Measurements from ENCODE around the gene ZBTB40.

DNA sequence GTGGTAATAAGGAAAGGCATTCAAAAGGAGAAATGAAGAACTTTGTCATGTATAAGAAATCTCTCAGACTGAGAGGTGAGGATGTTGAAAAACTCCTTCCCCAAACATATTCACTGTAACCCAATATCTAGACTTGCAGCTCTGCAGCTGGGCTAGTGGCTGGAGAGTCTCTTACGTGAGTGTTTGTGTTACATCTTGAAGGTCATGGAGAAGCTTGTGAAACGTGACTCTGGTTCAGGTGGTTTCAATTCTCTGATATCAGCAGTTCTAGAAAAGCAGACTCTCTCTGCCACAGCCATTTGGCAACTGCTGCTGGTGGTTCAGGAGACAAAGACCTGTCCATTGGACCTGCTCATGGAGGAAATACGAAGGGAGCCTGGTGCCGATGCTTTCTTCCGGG, 56.7 kb downstream of the ZBTB40 start:
- TF ChIP-seq, protein P1, sequence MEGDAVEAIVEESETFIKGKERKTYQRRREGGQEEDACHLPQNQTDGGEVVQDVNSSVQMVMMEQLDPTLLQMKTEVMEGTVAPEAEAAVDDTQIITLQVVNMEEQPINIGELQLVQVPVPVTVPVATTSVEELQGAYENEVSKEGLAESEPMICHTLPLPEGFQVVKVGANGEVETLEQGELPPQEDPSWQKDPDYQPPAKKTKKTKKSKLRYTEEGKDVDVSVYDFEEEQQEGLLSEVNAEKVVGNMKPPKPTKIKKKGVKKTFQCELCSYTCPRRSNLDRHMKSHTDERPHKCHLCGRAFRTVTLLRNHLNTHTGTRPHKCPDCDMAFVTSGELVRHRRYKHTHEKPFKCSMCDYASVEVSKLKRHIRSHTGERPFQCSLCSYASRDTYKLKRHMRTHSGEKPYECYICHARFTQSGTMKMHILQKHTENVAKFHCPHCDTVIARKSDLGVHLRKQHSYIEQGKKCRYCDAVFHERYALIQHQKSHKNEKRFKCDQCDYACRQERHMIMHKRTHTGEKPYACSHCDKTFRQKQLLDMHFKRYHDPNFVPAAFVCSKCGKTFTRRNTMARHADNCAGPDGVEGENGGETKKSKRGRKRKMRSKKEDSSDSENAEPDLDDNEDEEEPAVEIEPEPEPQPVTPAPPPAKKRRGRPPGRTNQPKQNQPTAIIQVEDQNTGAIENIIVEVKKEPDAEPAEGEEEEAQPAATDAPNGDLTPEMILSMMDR (IDR thresholded peaks at IDR 0.05) = no peak
- no peak for TF ChIP-seq EZH2 (IDR thresholded peaks at IDR 0.05)

Data from neural progenitor cell (in vitro differentiated cells).